Measurements from ENCODE around the gene PTPN4.

PTPN4 gene

GRCh38 chr2:119723186-119723585, 36.5 kb upstream of the PTPN4 start:
- no peak for TF ChIP-seq GATA1 (IDR thresholded peaks at IDR 0.05; ENCODE audit: low read depth, low read length)
- no peak for TF ChIP-seq POLR2A (IDR thresholded peaks at IDR 0.05; ENCODE audit: low read length)
- no peak for DNase-seq

GRCh38 chr2:119723784-119724467, 35.8 kb upstream of the PTPN4 start:
- TF ChIP-seq GATA1 (IDR thresholded peaks at IDR 0.05; ENCODE audit: low read depth, low read length) (no peak), POLR2A (IDR thresholded peaks at IDR 0.05; ENCODE audit: low read length) (no peak)

DNA sequence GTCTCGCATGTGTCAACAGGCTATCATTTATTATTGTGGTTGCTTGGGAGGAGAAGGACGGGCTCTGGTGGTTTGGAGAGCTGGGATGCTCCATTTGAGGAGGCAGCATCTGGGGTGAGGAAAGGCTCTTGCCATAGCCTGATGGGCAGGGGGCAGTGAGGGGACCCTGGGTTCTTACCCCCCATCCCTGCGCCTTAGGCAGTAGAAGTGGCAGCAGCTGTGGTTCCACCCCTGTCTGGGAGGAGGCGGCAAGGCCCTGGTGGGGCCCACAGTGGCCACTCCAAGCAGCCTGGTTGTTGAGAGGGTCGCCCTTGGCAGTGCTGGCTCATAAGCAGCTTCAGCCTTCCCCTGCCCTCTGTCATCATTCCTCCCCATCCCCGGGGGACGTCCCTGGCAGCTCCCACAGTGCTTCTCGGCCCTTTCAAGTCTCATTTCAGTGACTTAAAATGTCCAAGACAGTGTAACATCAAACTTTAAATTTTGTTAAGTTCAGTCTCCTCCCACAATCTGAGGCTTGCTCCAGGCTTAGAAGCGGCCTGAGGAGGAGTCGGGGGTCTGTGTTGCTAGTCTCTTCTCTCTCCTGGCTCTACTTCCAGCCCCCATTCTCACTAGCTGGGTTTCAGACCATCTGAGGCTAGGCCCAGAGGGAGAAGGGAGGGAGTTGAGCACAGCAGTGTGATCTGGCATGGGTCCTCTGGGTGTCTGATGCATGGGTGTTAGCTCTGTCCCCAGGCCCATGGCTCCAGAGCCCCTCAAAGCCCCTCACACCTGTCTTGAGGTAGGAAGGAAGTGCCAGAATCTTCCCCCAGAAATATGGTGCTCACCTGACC, 34.9 kb upstream of the PTPN4 start:
- no peak for DNase-seq
- no peak for TF ChIP-seq GATA1 (IDR thresholded peaks at IDR 0.05; ENCODE audit: low read depth, low read length)
- TF ChIP-seq POLR2A (IDR thresholded peaks at IDR 0.05; ENCODE audit: low read length), result no peak

More at GRCh38 chr2:119723784-119724467, 35.8 kb upstream of the PTPN4 start:
- DNase-seq, result no peak

DNA sequence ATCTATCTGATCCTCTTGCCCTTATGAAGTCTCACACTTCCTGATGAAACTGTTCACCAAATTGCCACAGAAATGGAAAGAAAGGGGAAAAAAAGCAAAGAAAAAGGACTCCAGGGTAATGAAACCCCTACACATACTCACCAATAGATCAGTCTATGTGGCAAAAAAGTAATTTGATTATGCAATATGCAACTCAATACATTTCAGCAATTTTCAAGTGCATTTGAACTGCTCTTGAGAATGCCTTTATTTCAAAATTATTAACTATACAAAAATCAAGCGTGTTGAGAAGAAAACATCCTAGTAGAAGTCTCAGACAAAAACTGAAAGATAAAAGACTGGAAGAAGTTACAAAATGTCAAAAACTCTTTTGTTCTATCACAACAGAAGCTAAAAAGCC, 32.2 kb upstream of the PTPN4 start:
- no peak for DNase-seq
- no peak for TF ChIP-seq POLR2A (IDR thresholded peaks at IDR 0.05; ENCODE audit: low read length)
- TF ChIP-seq GATA1 (IDR thresholded peaks at IDR 0.05; ENCODE audit: low read depth, low read length), result no peak

- TF ChIP-seq GATA1 (IDR thresholded peaks at IDR 0.05; ENCODE audit: low read depth, low read length), result no peak
- no peak for TF ChIP-seq POLR2A (IDR thresholded peaks at IDR 0.05; ENCODE audit: low read length)
- no peak for DNase-seq
Measured at GRCh38 chr2:119728421-119728820, 31.3 kb upstream of the PTPN4 start.

DNA sequence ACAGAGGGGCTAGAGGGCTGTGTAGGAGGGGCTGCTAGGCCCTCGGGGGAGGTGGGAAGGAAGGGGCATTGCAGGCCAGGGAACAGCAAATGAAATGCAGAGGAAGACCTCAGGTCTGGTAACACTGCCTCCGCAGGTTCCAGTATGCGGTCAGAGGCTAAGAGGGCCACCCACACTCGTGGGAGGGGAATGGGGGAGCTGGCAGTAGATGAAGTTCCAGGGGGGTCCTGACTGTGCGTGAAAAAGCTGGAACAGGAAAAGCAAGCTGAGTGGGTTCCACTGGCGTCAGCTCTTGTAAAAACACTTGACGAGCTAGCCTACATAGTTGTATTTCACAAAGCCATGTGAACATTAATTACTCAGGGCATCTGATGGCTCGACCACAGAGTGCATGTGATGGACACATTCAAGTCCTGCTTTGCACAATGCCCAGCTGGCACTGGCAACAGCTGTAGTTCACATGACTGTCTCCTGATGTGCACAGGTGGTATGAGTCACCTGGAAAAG, 29.0 kb upstream of the PTPN4 start:
- TF ChIP-seq GATA1 (IDR thresholded peaks at IDR 0.05; ENCODE audit: low read depth, low read length), result no peak
- TF ChIP-seq POLR2A (IDR thresholded peaks at IDR 0.05; ENCODE audit: low read length), result no peak
- DNase-seq, result no peak

GRCh38 chr2:119731983-119732382, 27.7 kb upstream of the PTPN4 start:
- DNase-seq, result no peak
- no peak for TF ChIP-seq POLR2A (IDR thresholded peaks at IDR 0.05; ENCODE audit: low read length)
- TF ChIP-seq GATA1 (IDR thresholded peaks at IDR 0.05; ENCODE audit: low read depth, low read length), result no peak

DNA sequence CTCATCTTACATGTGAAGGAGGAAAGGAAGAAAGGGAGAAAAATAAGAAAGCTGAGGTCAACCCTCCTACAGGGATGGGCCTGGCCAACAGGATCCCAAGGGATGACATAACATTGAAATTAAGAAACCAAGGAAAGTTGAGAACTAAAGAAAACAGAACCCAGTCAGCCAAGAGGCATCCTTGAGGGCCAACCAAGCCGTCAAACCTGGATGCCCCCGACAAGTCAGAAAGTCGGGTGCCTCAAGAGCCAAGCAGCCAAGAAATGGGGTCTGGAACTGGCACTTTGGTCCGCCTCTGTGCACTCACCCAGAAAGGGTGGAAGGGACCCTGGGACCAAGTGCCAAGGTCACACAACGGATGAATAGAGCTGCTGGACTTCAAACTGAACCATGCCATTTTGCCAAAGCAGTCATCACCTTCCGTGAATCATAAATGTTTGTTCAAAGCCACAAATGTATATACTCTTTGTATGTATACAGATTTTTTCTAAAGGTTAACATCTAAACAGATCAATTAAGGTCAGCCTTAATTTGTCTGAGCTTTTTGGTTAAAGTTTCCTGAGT, 27.0 kb upstream of the PTPN4 start:
- no peak for DNase-seq
- no peak for TF ChIP-seq GATA1 (IDR thresholded peaks at IDR 0.05; ENCODE audit: low read depth, low read length)
- TF ChIP-seq POLR2A (IDR thresholded peaks at IDR 0.05; ENCODE audit: low read length), result no peak

DNA sequence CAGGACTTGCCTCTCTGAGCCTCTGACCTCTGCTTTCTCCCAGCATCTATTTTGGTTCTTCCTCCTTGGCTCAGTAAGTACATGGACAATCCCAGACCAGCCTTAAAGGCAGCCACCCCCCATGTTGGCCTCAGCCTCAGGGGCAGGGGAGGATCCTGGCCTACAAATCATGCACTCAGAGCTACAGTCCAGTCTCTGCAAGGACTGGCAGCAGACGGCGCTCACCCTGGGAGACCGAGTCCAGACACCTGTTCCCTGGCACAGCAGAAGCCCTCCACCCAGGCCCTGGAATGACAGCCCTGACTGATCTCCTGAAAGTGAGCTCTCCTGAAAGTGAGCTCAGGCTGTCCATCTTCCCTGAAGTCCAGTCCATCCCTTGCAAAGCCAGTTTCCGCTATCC, 25.7 kb upstream of the PTPN4 start:
- DNase-seq, result no peak
- TF ChIP-seq GATA1 (IDR thresholded peaks at IDR 0.05; ENCODE audit: low read depth, low read length) (no peak), POLR2A (IDR thresholded peaks at IDR 0.05; ENCODE audit: low read length) (no peak)

- TF ChIP-seq GATA1 (IDR thresholded peaks at IDR 0.05; ENCODE audit: low read depth, low read length) (no peak), POLR2A (IDR thresholded peaks at IDR 0.05; ENCODE audit: low read length) (no peak)
Measured at GRCh38 chr2:119735565-119735964, 24.2 kb upstream of the PTPN4 start.

DNA sequence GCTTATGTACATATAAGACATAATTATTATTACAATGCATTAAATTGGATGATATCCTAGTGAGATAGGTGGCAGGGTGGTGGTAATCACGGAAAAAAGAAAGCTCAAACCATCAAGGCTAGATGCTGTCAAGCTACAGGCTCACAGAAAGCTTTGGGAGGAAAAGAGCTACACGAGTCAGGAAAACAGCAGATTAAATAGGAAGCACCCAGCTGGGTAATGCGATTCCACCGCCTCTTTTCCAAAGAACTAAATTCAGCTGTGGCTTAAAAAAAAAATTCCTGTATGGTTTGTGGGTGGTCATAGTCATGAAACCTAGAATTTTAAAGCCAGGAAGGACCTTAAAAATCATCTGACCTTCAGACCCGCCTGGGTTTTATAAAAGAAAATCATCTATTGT, 23.7 kb upstream of the PTPN4 start:
- TF ChIP-seq POLR2A (IDR thresholded peaks at IDR 0.05; ENCODE audit: low read length), result no peak
- no peak for TF ChIP-seq GATA1 (IDR thresholded peaks at IDR 0.05; ENCODE audit: low read depth, low read length)
- no peak for DNase-seq

More at GRCh38 chr2:119735565-119735964, 24.2 kb upstream of the PTPN4 start:
- no peak for DNase-seq

DNA sequence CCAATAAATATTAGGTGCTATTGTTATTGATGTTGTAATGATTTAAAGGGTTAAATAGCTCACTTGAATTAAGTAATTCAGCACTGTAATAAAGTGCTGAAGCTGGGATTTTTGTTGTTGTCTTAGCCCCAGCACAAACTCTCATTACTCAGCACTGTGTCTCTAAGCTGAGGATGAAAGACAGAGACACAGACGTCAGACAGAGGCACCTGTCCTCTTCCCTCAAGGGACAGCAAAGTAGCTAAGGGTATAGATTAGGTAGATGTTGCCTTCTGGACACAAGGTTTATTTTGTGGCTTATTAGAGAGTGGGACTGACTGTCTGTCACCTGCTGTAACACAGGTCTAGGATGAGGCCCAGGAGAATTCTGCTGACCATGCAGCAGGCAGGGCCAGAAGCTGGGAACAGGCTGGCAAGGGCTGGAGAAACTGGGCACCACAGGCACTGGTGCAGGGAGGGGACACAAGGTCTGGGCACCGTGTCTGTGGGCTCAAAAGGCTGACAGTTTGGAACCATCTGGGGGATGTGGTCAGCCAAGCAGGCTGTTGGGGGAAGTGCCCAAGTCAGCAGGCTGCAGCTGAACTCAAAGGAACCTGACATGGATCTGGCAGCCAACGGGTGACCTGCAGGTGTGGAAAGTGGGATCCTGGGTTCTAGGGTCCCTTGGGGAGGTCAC, 20.0 kb upstream of the PTPN4 start:
- no peak for DNase-seq

DNA sequence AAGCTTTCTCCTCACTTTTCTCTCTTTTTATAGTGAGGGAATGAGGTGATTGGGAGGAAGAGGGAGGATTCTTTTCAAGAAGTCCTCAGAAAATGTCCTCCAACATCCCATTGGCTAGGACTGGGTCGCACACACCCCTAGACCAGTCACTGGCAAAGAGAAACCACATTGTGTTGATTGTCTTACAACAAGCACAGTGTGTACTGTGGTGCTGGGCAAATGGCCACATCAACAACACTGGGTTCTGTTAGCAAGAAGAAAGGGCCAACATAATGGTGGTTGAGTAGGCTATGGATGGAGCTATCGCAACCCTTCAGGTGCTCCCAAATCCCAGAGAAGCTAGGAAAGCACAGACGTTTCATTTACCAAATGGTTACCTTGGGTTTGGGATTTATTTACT, 18.7 kb upstream of the PTPN4 start:
- no peak for TF ChIP-seq GATA1 (IDR thresholded peaks at IDR 0.05; ENCODE audit: low read depth, low read length)
- TF ChIP-seq POLR2A (IDR thresholded peaks at IDR 0.05; ENCODE audit: low read length), result no peak
- no peak for DNase-seq

More for the DNA sequence above, 20.0 kb upstream of the PTPN4 start:
- TF ChIP-seq GATA1 (IDR thresholded peaks at IDR 0.05; ENCODE audit: low read depth, low read length) (no peak), POLR2A (IDR thresholded peaks at IDR 0.05; ENCODE audit: low read length) (no peak)

- no peak for DNase-seq
- TF ChIP-seq GATA1 (IDR thresholded peaks at IDR 0.05; ENCODE audit: low read depth, low read length), result no peak
- TF ChIP-seq POLR2A (IDR thresholded peaks at IDR 0.05; ENCODE audit: low read length), result no peak
Measured at GRCh38 chr2:119741868-119742267, 17.9 kb upstream of the PTPN4 start.

Measured in erythroblast (primary cell).